ACHN (cell line): ENCODE data around the gene OTOGL.
"Not testable (repeated sequence)": the region's sequence is repeated elsewhere in the genome, so short reads cannot be mapped to it uniquely, and the experiment has no call there.

ENCODE experiments used
- DNase-seq: peaks from one replicate; pipeline ENCODE4 v3.0.0-alpha.2; 2015
- in situ Hi-C: cut with HindIII; loops from 2 replicates; pipeline ENCODE4 v1.10.0; 2017; ENCODE audit warnings: low sequenced_read_pairs, low pct_ligation_motif_present, low pct_unique_long_range_greater_than_20kb

Gene OTOGL

DNA sequence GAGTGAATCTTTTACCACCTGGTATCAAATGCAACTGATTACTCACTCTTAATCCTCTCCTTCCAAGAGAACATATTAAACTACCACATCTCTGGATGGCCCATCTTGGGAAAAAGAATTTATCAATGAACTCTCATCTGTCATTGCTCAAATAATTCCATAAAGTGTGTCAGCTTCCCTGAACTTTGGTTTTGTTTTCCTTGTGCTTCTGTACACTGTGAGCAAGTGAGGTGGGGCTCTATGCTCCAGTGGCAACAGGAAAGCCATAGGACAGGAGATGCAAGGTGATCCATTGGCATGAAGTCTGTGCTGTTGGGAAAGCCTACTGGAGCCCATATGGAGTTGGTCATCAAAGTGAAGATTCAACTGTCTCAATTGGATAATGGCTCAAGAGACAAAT lies 17.4 kb downstream of the OTOGL start:
- no peak for DNase-seq
- in situ Hi-C loops: no loop called here

DNA sequence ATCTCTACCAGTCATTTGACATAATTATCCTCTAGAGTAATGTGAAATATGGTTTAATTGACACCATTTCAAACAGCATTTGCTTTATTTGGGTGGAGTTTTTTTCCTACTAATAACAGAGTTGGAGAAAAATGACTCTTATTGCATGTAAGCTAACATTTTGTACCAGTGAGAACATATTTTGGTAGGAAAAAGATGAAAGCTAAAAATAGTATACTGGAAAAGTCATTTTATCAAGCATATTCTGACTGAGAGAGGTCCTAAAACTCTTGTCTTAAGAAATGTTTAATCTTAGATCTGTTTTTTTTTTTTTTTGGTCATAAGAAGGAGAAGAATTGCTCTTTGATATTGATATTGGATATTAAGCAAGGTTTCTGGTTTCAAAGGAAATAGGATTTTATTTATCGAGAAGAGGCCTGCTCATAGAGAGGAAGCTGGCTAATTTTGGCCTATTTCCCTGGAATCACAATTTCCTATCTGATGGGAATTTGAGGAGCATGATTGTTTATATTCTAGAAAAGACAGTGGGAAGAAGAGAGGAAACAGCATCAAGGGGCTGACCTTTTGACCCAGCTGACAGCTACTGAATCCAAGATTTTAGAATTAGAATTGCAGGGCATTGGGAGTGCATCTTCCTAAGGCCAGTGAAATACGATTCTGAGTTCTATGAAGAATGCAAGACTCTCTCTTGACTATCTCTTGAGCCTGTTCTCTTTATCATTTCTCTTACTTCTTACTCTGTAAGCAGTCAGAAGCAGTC lies 19.4 kb downstream of the OTOGL start:
- DNase-seq: no peak
- in situ Hi-C loops: no loop called here

DNA sequence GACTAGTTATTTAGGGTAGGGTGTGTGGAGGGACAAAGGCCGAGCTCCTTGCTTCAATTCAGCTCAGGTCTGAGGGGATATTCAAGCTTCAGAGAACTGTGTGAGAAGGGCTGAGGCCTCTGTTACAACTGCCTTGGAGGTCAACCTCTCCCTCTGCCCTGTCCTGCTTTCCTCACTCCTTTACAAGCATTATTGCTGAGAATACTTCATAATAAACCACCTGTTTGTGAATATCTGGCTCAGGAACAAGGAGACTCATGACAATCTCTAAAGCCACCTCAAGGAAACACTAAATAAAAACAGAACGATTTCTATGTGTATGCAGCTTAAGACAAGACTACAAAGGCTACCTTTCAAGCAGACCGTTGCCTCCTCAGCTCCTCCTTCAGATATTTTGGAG lies 21.7 kb downstream of the OTOGL start:
- in situ Hi-C loops: no loop called here
- no peak for DNase-seq

DNA sequence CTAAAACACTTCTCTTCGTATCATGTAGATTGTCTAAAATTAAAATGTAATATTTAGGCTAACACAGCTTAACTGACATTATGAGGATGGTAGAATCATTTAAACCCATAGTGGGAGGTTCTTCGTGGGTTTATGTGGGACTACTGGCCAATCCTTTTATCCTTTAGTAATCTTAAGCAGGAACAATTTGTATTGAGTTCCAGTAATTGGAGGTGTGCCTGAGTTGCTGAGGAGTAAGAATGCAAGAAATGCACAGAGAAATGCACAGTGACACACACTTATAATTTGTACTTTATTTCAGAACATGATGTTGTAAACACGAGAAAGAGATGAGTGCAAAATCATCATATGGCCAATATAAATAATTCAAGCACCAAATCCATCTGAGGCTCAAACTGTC lies 22.3 kb downstream of the OTOGL start:
- in situ Hi-C loops: no loop called here

DNA sequence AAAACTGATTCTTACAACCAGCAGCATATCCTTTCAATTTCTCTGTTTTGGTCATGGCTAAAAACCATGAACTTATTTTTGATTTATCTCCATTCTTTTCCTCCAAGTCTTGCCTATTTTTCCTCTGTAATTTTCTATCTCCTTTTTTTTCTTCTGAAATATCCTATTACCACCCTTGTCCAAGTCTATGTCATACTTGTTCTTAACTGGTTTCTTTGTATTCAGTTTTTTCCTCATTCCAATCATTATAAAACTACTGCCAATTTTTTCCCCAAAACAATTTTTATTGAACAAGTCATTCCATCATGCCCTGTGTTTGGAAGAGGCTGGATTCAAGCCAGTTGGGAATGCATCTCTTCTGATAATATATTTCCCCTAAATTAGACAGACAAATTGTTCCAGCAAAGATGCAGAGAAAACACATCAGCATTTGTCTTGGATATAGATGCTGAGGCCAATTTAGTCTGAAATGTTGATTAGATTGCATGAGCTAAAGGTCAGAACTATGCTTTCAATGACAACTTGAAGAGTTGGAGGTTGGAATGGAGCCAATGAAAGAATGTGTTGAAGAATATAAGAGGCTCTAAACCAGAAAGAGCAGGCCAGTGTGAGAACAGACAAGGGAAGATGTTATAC lies 30.7 kb downstream of the OTOGL start:
- in situ Hi-C loops: no loop called here
- no peak for DNase-seq

More for the DNA sequence above, 22.3 kb downstream of the OTOGL start:
- no peak for DNase-seq

DNA sequence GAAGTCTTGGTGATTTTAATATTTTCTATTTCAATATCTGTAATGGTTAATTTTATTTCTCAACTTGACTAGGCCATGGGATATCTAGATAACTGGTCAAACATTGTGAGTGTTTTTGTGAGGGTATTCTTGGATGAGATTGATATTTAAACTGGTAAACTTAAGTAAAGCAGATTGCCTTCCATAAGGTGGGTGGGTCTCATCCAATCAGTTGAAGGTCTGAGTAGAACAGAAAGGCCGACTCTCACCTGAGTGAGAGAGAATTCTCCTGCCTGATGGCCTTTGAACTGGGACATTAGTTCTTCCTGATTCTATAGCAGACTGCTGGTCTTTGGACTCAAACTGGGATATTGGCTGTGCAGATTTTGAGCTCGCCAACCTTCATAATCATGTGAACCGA lies 36.3 kb downstream of the OTOGL start:
- DNase-seq: no peak
- in situ Hi-C loops: no loop called here

DNA sequence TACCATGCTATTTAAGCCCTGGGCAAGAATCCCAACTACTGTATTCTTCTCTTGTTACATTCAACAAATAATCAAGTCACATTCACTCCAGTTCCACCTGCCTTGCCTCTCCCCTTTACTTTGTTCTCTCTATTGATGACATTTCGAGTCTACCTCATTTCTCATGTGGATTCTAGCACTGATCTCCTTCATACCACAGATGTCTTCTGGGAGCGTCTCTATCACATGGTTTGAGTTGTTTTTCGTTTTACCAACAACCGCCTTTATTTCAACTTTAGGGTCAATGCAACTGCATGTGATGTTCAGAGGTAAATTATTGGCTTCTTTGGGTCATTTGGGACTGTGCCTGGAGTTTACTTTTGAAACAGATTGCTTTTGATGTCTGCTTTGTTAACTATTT lies 40.7 kb downstream of the OTOGL start:
- in situ Hi-C loops: no loop called here

DNA sequence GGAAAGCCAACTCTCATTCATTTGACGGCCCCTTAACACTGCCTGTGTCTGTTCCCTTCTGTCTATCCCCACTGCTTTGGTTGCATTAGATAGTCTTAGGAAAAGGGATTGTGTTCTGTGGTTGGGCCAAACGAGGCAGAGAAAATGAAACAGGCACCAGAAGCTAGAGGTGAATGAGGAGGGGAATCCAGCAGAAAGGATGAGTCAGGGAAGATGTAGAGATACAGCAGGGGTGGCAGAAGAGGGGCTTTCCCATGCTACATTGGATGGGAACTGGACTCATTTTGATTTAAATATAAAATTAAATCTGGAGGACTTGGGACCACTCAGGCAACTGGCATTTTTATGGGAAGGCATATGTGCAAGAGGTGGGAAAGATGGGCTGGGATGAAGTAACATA lies 43.3 kb downstream of the OTOGL start:
- in situ Hi-C loops: no loop called here

More for the DNA sequence above, 40.7 kb downstream of the OTOGL start:
- no peak for DNase-seq

DNA sequence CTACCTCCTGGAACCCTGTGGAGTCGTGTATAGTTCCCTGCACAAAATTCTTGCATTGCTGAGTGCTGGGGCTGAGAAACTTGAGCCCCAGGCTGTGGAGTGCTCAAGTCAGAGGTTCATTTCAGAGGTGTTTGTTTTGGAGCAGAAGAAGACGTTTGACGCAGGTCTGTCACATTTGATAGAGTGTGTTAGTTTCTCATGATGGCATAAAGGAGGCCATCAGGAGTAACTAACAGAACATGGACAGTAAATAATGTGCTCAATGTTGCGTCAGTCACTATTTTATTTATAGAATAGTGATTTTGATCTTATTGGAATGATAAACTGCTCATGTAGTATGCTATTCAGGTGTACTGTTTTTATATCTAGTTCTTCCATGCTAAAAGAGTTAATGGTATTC lies 44.2 kb downstream of the OTOGL start:
- no peak for DNase-seq
- in situ Hi-C loops: no loop called here

More for the DNA sequence above, 43.3 kb downstream of the OTOGL start:
- no peak for DNase-seq

DNA sequence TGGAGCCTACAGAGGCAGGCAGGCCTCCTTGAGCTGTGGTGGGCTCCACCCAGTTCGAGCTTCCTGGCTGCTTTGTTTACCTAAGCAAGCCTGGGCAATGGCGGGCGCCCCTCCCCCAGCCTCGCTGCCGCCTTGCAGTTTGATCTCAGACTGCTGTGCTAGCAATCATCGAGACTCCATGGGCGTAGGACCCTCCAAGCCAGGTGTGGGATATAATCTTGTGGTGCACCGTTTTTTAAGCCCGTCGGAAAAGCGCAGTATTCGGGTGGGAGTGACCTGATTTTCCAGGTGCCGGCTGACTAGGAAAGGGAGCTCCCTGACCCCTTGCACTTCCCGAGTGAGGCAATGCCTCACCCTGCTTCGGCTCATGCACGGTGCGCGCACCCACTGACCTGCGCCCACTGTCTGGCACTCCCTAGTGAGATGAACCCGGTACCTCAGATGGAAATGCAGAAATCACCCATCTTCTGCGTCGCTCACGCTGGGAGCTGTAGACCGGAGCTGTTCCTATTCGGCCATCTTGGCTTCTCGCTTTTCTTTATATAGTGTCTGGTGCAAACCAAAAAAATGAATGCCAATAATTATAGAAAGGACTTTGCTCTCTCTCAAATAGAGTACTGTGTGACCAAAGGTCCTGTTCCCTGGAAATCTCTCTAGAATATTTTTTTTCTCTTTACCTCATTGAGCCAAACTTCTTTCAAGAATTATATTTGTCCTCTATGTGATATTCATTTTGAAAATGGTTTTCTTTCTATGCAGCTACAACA lies 50.4 kb downstream of the OTOGL start:
- in situ Hi-C loops, DNase-seq: not testable (repeated sequence)

DNA sequence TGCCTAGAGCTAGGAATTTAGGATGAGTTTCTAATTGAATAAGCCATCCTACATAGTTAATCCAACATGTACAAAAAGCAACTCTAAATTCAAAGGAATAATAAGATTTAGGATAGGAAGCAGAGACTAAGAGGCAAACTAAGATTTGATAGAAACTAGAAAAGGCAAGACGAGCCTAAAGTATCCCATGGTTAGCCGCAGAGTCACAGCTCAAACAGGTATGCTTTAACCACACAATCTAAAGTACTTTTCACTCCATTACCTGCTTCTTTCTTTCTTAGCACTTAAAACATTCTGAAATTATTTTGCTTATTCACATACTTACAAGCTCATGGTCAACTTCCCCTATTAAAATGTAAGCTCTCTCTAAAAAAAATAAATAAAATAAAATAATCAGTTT lies 51.8 kb downstream of the OTOGL start:
- in situ Hi-C loops: no loop called here
- no peak for DNase-seq

DNA sequence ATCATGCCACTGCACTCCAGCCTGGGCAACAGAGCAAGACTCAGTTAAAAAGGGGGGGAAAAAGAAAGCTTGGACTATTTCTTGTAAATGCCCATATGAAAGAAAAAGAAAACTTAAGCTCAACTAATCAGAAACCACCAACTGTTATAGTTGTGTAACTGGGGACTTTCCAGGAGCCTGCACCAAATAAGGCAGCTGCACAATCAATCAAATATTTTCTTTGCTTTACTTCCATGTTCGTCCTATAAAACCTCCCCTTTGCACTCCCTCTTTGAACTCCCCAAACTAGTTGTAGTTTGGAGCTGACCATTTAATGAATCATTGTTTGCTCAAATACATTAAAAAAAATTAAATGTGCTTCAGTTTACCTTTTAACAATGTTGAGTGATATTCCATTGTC lies 54.9 kb downstream of the OTOGL start:
- in situ Hi-C loops: no loop called here
- DNase-seq: no peak

DNA sequence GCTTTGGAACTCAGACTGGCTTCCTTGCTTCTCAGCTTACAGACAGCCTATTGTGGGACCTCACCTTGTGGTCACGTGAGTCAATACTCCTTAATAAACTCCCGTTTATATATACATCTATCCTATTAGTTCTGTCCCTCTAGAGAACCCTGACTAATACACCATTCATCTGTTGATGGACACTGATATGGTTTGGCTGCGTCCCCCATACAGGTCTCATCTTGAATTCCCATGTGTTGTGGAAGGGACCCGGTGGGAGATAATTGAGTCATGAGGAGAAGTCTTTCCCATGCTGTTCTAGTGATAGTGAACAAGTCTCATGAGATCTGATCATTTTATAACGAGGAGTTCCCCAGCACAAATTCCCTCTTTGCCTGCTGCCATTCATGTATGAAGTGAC lies 57.0 kb downstream of the OTOGL start:
- in situ Hi-C loops: no loop called here
- DNase-seq: no peak

DNA sequence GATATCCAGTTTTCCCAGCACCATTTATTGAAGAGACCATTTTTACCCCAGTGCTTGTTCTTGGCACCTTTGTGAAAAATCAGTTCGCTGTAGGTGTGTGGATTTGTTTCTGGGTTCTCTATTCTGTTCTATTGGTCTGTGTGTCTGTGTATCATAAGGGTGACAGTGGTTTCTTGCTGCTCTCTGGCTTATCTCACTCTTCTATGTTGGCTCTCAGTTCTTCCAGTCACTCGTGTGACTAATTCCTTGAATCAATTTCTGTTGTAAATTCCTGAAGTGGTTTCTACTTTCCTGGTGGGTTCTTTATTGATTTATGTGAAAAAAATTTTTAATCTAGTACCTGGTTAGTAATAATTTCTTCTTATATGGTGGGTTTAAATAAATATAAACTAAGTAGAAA lies 58.3 kb downstream of the OTOGL start:
- in situ Hi-C loops: no loop called here
- DNase-seq: no peak

DNA sequence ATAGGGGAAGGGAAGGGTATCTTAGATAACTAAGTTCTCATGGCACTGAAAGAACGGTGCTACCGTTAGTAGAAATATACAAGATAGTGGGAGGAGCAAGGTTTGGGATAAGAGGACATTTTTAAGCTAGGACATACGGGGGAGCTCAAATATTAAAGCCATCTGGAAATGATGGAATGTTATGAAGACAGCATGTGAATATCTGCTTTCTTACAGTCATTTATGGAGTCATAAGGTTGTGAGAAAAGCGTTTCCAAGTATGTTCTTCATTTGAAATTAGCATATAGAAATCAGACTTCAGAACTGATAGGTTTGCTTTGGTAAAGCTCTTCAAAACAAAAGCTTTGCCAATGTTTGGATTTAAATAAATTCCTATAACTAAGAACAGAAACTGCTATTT lies 62.3 kb downstream of the OTOGL start:
- in situ Hi-C loops: no loop called here
- DNase-seq: no peak

DNA sequence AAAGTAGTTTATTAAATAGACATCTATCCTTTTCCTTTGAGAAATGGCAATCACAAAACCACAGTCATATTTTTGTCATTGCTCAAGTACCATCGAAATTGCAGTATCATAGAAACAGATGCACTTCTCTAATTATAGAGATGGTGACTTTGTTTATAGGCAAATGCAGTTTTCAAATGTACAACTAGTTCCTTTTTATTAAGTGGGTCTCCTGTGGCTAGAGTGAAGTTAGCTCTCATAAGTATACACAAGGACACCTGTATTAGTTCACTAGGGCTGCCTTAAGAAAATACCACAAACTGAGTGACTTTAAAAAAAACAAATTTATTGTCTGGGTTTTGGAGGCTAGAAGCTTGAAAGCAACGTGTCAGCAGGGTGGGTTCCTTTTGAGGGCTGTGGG lies 62.8 kb downstream of the OTOGL start:
- DNase-seq: no peak
- in situ Hi-C loops: no loop called here

DNA sequence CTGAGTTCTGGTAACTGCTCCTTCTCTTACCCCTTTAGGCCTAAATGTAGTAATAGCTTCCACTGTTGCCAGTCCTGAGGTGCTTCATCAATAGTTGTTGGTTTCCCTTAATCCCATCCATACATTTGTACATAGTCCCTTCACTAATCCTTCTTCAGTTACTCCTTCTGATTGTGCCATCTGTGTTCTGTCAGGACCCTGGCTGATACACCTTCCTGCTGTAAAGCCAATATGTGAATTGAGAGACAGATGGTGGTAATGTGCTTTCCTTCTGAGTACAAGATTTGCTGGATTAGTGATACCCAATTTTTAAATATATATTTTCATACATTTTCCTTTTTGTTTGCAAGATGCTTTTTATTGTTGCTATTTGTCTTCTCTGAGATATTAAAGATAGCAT lies 66.4 kb downstream of the OTOGL start:
- DNase-seq: no peak
- in situ Hi-C loops: no loop called here

DNA sequence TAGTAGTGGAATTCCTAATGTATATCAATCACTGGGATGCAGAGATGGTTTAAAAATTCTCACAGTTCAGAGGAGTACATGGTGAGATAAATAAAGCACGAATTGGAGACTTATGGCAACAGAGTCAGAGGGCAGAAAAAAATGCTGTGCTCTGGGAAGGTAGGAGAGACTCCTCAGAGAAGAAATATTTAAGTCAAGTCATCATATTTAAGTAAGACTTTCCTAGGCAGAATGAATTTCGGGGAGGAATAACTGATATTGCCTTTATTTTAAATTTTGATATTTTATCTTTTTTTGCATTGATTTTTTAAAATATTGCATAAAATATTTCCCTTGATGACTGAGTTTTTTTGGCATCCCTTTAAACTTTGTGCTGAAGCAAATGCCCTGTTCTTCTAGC lies 67.4 kb downstream of the OTOGL start:
- no peak for DNase-seq
- in situ Hi-C loops: no loop called here

DNA sequence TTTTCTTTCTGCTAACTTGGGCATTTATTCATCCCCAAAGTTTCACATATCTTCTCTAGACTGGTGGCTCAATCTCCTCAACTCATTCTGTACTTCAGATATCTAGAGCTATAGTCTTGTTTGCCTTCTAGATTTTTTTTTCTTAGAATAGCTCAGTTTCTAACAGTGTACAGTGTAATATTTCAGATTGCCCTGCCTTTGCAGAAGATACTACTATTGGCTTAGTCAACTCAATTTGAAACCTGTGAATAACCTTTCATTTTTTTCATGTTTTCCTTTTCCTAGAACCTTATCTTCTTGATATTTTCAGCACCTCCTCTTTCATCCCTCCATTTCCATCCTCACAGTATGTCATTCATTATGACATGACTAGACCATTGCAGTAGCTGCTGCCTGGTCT lies 69.6 kb downstream of the OTOGL start:
- DNase-seq: no peak
- in situ Hi-C loops: no loop called here

DNA sequence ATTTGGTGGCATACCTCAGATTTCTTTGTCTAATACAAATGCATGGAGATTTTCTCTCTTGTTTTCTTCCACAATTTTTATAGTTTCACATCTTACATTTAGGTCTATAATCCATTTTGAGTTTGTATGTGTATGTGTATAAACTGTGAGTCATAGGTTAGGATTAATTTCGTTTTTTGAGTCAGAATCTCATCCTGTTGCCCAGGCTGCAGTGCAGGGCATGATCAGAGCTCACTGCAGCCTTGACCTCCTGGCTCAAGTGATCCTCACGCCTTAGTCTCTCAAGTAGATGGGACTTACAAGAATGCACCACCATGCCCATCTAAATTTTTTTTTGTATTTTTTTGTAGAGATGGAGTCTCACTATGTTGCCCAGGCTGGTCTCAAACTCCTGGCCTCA lies 71.6 kb downstream of the OTOGL start:
- no peak for DNase-seq
- in situ Hi-C loops: no loop called here
